Measurements from ENCODE around the gene AACS.

AACS gene

GRCh38 chr12:125187148-125187745 is 122.0 kb downstream of the AACS start:
- no peak for DNase-seq

GRCh38 chr12:125187780-125188741 is 122.8 kb downstream of the AACS start:
- DNase-seq, result no peak

GRCh38 chr12:125189015-125189414 is 123.8 kb downstream of the AACS start:
- DNase-seq, result no peak

- DNase-seq, result no peak
Measured at GRCh38 chr12:125189502-125189901, 124.3 kb downstream of the AACS start.

GRCh38 chr12:125191361-125192087 is 126.3 kb downstream of the AACS start:
- DNase-seq, result no peak

- no peak for DNase-seq
Measured at GRCh38 chr12:125192690-125193221, 127.5 kb downstream of the AACS start.

Measured in hematopoietic multipotent progenitor cell treated with erythropoietin and hydrocortisone succinate and interleukin-3 and kit ligand, for 8 days (in vitro differentiated cells).